ENCODE results near the gene SELENOO. TPM values are rescaled to one million over a fixed set of nuclear protein-coding genes. Genes with fewer than 3 reads are reported as not detected.

Gene SELENOO
- total and polyA plus RNA-seq, 2 of the 13 experiments (the other 11 are each of a cell fraction or from before 2014, with no cell fraction given) = 14.4 to 19.0 TPM

GRCh38 chr22:50218153-50218995 lies 17.6 kb downstream of the SELENOO start (continued):
- TF ChIP-seq ZBTB33 (CRISPR knock-in tag; IDR thresholded peaks at IDR 0.05) (peak; percentile 30; the same call in 1 of the 2 replicates), ZNF574 (CRISPR knock-in tag; IDR thresholded peaks at IDR 0.05) (no peak), SRSF1 (optimal IDR thresholded peaks at IDR 0.05; ENCODE audit: low read depth, low read length) (no peak), ZFAT (CRISPR knock-in tag; conservative IDR thresholded peaks at IDR 0.05) (no peak), KIAA2018 (CRISPR knock-in tag; IDR thresholded peaks at IDR 0.05; ENCODE audit: borderline replicate concordance) (no peak), ZNF891 (CRISPR knock-in tag; IDR thresholded peaks at IDR 0.05) (no peak), FOXK1 (CRISPR knock-in tag; IDR thresholded peaks at IDR 0.05; ENCODE audit: borderline replicate concordance, low read depth) (no peak), ZNF253 (CRISPR knock-in tag; IDR thresholded peaks at IDR 0.05; ENCODE audit: borderline replicate concordance) (no peak), SMC3 (IDR thresholded peaks at IDR 0.05; ENCODE audit: low read length) (no peak), MBNL3 (CRISPR knock-in tag; conservative IDR thresholded peaks at IDR 0.05) (no peak), IKZF5 (CRISPR knock-in tag; IDR thresholded peaks at IDR 0.05) (no peak), MTF2 (CRISPR knock-in tag; IDR thresholded peaks at IDR 0.05; ENCODE audit: borderline replicate concordance) (no peak), FOXK2 (IDR thresholded peaks at IDR 0.05) (no peak), BRCA1 (CRISPR knock-in tag; IDR thresholded peaks at IDR 0.05) (no peak)

All from HepG2 (cell line).